ENCODE measurements around the gene SPIRE1. TPM values are rescaled to one million over a fixed set of nuclear protein-coding genes. Genes with fewer than 3 reads are reported as not detected.

Gene SPIRE1
- total and polyA plus RNA-seq, 2 of the 4 experiments (the other 2 are of a cell fraction), result 11.6 to 31.4 TPM

- CTCF ChIA-PET, result no interaction called here
- in situ Hi-C loops (cut with MboI; ENCODE audit: low sequenced_read_pairs) (no loop called here), dilution Hi-C loops (cut with HindIII; ENCODE audit: low sequenced_read_pairs, unreplicated experiment) (no loop called here), intact Hi-C loops (cut with micrococcal nuclease) (no loop called here)
- TF ChIP-seq FOS (IDR thresholded peaks at IDR 0.05; ENCODE audit: low read depth, low read length) (no peak), CHD1 (IDR thresholded peaks at IDR 0.05; ENCODE audit: low read depth, low read length) (no peak), CTCF (conservative IDR thresholded peaks at IDR 0.05; ENCODE audit: low read depth, low read length) (no peak), SMC3 (IDR thresholded peaks at IDR 0.05; ENCODE audit: low read depth, low read length) (no peak), NFE2L2 (IDR thresholded peaks at IDR 0.05; ENCODE audit: low read depth, low read length) (no peak), RCOR1 (IDR thresholded peaks at IDR 0.05; ENCODE audit: insufficient replicate concordance, low read length) (no peak), MAFK (IDR thresholded peaks at IDR 0.05; ENCODE audit: low read depth, low read length) (no peak), MXI1 (IDR thresholded peaks at IDR 0.05; ENCODE audit: borderline replicate concordance, low read depth, low read length) (no peak), RFX5 (IDR thresholded peaks at IDR 0.05; ENCODE audit: low read depth, low read length) (no peak), RAD21 (IDR thresholded peaks at IDR 0.05; ENCODE audit: low read length) (no peak), POLR2A (IDR thresholded peaks at IDR 0.05; ENCODE audit: low read depth, low read length) (no peak), ELK1 (IDR thresholded peaks at IDR 0.05; ENCODE audit: borderline replicate concordance, low read depth, low read length) (no peak), CEBPB (IDR thresholded peaks at IDR 0.05; ENCODE audit: low read depth, low read length) (no peak), MAZ (IDR thresholded peaks at IDR 0.05; ENCODE audit: borderline replicate concordance, low read depth, low read length) (no peak), BHLHE40 (IDR thresholded peaks at IDR 0.05; ENCODE audit: low read depth, low read length) (no peak)
- ATAC-seq (ENCODE audit: low read depth) (no peak), DNase-seq (no peak)
- H3K4me1 ChIP-seq (ENCODE audit: control insufficient read depth, insufficient read depth, low read length), result 0 out of 2 replicates have a peak, but pooled peaks cover 1% of the 10 kb centered on the region
- no peak overlapping the region for H4K5ac ChIP-seq (ENCODE audit: low read depth, low read length)
- no peak overlapping the region for H2BK20ac ChIP-seq (ENCODE audit: low read depth, low read length)
- no peak overlapping the region for H3K14ac ChIP-seq (replicated peaks; ENCODE audit: low read depth, low read length)
- no peak overlapping the region for H2AK5ac ChIP-seq (ENCODE audit: low read depth, low read length)
- no peaks in the 10 kb centered on the region for H3K9me3 ChIP-seq (ENCODE audit: control insufficient read depth, insufficient read depth, low read length)
- H4K8ac ChIP-seq (ENCODE audit: low read depth in 2 of 2, low read length in 2 of 2), result no peak overlapping the region
- no peak overlapping the region for H3K27ac ChIP-seq (ENCODE audit: insufficient read depth, low read length)
- H2AK9ac ChIP-seq (replicated peaks; ENCODE audit: low read depth, low read length, poor library complexity), result no peak overlapping the region
- no peak overlapping the region for H3K9ac ChIP-seq (ENCODE audit: low read depth, low read length)
- no peaks in the 10 kb centered on the region for H4K20me1 ChIP-seq (ENCODE audit: insufficient read depth, low read length)
- H2BK15ac ChIP-seq (ENCODE audit: low read depth, low read length), result no peak overlapping the region
- no peak overlapping the region for H2BK5ac ChIP-seq (ENCODE audit: low read depth, low read length, poor library complexity, severe bottlenecking)
- H3K4ac ChIP-seq (ENCODE audit: low read depth, low read length), result no peak overlapping the region
- no peak overlapping the region for H3K18ac ChIP-seq (ENCODE audit: low read depth, low read length)
- no peaks in the 10 kb centered on the region for H3K9me1 ChIP-seq (ENCODE audit: insufficient read depth, low read length)
- peaks cover 6% of the 10 kb centered on the region; the same call in 1 of the 2 replicates for H3K36me3 ChIP-seq (ENCODE audit: control insufficient read depth, insufficient read depth, low read length)
- POLR2A ChIA-PET (ENCODE audit: unreplicated experiment), result no interaction called here
- no peak overlapping the region for H3K4me3 ChIP-seq (ENCODE audit: insufficient read depth, low read depth, low read length)
- H4K91ac ChIP-seq (ENCODE audit: insufficient read depth, low read depth, low read length), result no peak overlapping the region
- no peaks in the 10 kb centered on the region for H3K79me1 ChIP-seq (ENCODE audit: low read depth in 1 of 2, low read length in 2 of 2)
- no peak overlapping the region for H3K4me2 ChIP-seq (ENCODE audit: low read depth, low read length)
- no peak overlapping the region for H3K56ac ChIP-seq (ENCODE audit: extremely low read depth, insufficient read depth, low read length)
- no peak overlapping the region for H3K23ac ChIP-seq (ENCODE audit: low read depth, low read length)
- BruUV-seq (replicated peaks), result no TSS peak
- H2AFZ ChIP-seq (replicated peaks; ENCODE audit: low read length, poor library complexity), result no peak overlapping the region
- WGBS, 2 experiments (ENCODE audit: extremely low coverage in 2 of 2, insufficient read length in 1 of 2), result no CpG with 5 or more reads among the region's 4 CpGs
- no peaks in the 10 kb centered on the region for H3K27me3 ChIP-seq (ENCODE audit: control insufficient read depth, insufficient read depth, low read length)
- no peak overlapping the region for H2BK120ac ChIP-seq (ENCODE audit: low read depth, low read length)
These were observed 31.4 kb upstream of the SPIRE1 start for GRCh38 chr18:12689256-12689850.

Measured in IMR-90 (cell line).